ENCODE results near the gene PLCH1.

The PLCH1 gene

DNA sequence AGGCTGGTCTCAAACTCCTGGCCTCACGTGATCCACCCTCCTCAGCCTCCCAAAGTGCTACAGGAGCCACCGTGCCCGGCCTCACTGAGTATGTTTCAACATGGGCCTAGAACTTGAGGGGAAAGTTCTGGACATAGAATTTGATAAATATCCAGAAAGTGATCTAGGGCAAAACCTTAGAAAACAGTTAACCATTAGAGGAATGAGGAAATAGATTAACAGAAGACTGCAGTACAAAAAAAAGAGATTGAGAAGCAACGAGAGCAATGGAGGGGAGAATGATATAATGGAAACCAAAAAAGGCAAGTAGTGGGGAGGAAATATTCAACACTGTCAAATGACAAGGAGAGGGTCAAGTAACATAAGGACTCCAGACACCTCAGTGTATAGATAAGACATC is 191.5 kb downstream of the PLCH1 start:
- DNase-seq (ENCODE audit: low read depth in 1 of 2, low spot score in 1 of 2): no peak

DNA sequence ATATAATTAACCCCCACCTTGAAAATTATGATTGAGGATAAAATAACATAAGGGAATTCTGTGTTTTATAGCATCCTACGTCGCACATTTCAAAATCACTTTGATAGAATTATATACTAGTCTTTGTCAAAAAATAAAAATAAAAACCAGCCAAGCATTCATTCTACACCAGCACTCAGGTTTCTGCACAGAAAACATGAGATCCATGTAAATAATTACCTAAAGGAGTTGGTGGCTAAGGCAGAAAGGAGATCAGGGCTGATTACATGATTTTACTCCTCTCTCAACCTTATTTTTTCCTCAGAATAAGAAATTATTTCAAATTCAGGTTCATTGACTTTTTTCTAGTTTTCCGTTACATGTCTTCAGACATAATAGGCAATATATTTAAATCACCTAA is 194.5 kb downstream of the PLCH1 start:
- DNase-seq (ENCODE audit: low read depth in 1 of 2, low spot score in 1 of 2): no peak

DNA sequence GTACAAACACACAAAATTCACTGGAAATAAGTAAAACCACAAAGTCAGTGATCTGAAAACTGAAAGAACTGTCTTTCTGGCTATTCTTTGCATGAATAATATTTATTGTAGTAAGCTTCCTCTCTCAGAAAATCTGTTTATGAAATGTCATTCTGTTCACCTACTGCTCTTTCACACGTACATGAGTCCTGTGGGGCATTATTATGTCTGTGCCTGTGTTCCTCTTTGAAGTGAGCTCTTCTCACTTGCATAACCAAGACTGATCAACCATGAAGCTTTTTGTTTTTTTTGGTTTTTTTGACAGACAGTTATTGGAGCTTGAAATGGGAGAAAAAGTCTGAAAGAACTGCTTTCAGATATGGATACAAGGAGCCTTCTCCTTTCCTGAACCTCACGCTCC is 195.8 kb downstream of the PLCH1 start:
- DNase-seq (ENCODE audit: low read depth in 1 of 2, low spot score in 1 of 2): no peak

DNA sequence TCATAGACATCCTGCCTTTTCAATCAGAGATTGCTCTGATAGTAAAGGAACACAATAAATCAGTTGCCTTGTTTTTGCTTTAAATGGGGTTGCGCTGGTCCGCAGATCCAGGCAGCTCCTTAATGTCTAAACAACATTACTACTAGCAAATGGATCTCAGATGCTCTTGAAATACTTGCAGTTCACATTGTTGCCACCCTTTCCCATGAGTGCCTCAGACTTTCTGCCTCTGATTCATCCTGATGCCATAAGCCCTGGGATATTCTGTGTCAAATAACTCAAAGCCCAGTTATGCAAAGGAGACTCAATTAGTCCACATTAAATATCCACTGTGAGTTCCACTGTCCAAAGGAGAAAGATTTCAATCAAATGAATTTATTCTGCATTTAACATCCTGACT is 196.7 kb downstream of the PLCH1 start:
- DNase-seq (ENCODE audit: low read depth in 1 of 2, low spot score in 1 of 2): no peak

DNA sequence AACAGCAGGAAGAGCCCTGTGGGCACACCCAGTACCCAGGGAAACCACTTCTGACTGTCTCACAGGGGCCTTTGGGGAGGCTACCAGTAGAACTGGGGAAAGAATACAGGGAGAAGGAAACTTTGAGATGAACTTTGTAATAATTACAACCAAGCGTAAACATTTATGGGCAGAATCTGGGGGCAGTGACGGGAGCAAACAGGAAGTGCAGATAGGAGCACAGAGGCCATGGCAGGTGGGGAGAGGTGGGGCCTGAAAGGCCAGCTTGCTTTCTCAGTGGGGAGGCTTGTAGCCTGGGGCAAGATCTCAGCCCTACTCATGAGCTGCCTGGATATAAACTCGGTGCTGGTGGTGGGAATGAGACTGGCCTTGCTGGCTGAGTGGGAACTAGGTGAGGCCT is 209.8 kb downstream of the PLCH1 start:
- no peak for DNase-seq (ENCODE audit: low read depth in 1 of 2, low spot score in 1 of 2)

DNA sequence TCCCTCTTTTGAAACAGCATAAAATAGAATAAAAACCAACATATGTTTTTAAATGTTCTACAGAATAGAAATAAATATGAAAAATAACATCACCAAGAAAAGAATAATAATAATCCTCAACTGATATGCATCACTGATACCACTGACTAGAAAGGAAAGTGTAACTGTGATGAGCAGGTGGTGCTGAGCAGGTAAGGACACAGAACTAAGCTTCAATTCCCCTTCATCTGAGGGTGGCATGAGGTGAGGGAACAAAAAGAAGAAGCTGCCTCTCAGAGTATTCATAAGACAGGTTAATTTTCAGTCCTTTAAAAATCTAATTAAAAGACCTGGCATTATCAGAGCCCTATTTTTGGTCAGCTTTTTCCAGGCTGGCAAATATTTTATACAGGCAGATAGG is 216.3 kb downstream of the PLCH1 start:
- no peak for DNase-seq (ENCODE audit: low read depth in 1 of 2, low spot score in 1 of 2)

DNA sequence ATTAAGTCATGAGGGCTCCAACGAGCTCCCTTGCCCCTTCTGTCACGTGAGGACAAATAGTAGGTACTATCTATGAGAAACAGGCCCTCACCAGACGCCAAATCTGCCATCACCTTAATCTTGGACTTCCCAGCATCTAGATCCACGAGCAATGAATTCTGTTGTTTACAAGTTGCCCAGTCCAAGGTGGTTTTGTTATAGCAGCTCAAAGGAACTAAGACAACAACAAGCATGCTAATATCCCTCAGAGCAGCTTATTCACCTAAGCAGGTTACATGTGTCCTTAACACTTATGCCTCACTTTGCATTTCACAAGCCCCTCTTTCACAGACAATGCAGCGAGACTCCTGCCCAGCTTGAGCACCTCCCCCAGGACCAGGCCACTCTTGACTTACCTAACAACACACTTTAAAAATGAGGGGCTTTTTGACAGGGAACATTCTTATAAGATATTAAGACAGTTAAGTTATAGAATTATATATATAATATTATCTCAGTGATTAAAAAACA is 219.5 kb downstream of the PLCH1 start:
- DNase-seq (ENCODE audit: low read depth in 1 of 2, low spot score in 1 of 2): no peak

DNA sequence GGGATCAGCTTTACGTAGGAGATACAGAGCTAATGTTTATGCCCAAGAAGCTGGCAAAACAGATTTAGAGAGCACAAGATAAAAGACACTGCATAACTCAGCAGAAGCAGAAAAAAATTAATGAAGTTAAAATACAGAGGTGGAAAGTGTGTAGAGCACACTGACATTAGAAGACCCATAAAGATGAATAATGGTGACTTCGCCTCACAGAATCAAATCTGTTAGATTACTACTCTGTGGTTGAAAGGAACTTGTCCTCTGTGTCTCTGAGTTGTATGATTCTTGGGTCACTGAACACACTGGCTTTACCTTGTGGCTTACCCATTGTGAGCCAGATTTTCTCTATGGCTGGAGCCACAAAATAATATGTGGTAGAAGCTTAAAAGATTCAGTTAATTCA is 224.4 kb downstream of the PLCH1 start:
- no peak for DNase-seq (ENCODE audit: low read depth in 1 of 2, low spot score in 1 of 2)

DNA sequence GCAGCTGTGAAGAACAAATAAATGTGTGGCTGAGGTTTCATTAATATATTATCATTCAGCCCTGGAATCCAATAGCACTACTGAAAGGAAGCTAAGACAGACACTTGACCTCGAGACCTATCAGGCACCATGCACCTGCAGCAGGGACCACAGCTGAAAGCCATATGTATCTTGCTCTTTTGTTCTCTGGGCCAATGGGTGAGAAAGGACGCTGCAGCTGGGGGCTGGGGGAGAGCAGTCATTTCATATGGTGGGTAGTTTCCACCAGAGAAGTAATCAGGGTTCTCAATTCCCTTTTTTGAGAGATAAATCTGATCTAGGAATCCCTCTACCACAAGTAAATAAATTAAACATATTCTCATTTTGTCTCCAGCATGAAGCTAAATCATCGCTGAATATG is 225.8 kb downstream of the PLCH1 start:
- DNase-seq (ENCODE audit: low read depth in 1 of 2, low spot score in 1 of 2): no peak

DNA sequence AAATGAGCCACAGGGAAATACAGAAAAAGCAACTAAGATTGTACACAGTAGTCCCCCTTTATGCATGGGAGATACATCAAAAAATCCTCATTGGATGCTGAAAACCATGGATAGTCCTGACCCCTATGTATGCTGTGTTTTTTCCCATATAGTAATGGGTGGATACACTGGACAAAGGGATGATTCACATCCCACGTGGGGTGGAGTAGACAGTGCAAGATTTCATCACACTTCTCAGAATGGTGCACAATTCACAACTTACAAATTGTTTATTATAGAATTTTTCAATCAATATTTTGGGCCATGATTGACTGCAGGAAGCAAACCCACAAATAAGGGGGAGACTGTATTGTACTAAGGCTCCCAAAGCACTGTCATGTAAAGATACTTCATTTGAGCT is 227.0 kb downstream of the PLCH1 start:
- no peak for DNase-seq (ENCODE audit: low read depth in 1 of 2, low spot score in 1 of 2)

DNA sequence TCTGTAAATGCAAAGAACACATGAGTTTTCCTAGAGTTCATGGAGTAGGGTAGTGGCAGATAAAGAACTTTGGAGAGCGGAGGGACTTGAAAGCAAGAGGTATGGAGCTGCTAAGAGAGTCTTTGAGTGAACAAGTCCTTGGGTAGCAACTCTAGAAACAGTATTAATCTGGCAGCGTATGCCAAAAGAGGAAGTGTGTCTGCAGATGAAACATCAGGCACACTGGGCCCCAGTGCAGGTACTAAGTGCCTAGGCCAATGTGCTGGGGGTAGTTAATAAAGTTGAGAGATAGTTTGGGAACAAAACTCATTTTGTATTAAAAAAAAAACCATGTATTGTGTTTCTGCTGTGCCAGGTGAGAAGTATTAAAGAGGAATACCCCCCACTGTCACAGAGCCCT is 228.4 kb downstream of the PLCH1 start:
- no peak for DNase-seq (ENCODE audit: low read depth in 1 of 2, low spot score in 1 of 2)

DNA sequence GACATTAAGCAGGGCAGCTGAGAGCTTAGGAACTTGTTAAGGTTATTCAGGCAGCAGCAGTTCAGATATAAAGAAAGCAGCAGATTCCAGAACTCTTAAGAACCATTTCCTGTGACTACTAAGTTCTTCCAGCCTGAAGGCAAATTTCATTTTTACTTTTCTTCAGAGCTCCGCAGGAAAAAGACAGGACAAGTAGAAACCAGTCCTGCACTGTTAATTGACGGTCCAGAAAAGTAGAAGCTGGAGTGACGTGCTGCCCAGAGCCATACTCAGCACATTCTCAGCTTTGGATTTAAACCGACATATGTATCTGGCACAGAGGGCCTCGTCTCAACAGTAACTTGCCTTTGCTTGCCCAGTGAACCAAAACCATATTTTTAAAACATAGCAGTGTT is 232.0 kb downstream of the PLCH1 start:
- no peak for DNase-seq (ENCODE audit: low read depth in 1 of 2, low spot score in 1 of 2)

DNA sequence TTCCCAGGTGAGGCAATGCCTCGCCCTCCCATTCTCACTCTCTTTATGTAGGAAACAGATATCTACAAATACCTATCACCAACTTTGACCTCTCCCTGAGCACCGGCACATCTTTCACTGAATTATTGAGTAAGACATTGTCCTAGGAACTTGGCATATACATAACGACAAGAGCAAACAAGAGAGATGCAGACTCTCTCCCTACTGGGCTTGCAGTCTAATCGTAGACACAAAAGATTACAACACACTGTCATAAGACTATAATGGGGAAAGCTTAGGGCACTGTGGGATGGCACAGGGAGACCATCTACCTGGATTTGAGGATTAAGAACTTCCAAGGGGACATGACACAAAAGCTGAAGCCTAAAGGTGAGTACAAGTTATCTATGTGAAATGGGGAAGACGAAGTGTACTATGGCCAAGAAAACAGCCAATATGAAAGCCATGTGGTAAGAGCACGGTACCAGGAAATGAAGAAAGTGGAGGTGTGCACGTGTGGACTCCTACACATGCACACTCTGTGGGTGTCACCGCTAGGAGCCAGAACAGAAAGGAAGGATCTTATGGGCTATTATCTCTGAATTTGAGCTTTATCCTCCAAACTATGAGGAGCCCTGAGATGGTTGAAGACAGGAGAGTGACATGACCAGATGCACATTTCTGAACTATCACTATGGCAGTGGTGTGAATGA is 232.6 kb downstream of the PLCH1 start:
- DNase-seq (ENCODE audit: low read depth in 1 of 2, low spot score in 1 of 2): no peak

DNA sequence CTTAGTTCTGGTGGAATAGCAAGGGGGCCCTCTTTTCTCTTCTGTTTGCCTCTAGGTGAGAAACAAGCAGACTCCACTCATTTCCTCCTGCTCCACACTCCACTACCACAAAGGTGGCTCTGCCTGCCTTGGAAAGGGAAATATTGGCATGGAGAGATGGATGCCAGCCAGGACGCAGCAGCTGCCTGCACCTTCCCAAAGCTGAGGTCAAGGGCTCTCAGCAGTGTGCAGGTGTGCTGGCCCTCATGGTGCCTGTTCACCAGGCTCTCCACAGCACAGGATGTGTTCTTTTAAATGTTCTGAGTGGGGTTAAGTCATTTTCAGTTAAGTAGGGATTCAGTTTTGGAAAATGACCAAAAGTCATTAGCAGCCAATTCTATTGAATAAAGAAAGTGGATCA is 240.2 kb downstream of the PLCH1 start:
- no peak for DNase-seq (ENCODE audit: low read depth in 1 of 2, low spot score in 1 of 2)

DNA sequence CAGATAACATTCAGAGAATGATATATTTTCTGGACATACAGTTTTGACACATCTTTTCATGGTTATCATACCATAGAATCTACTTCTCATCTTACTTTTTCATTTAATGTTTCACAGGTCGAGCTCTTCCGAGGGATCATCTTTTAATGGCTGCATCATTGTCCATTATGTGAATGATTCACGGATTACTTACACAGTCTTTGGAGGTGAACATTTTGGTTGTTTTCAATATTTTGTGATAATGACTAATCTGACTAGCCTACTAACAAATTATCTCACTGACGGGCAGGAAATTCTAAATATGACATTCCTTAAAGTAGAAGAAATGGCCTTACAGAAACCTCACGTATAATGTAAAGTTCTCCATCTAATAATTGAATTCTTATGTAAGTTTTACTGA is 242.2 kb downstream of the PLCH1 start:
- no peak for DNase-seq (ENCODE audit: low read depth in 1 of 2, low spot score in 1 of 2)

DNA sequence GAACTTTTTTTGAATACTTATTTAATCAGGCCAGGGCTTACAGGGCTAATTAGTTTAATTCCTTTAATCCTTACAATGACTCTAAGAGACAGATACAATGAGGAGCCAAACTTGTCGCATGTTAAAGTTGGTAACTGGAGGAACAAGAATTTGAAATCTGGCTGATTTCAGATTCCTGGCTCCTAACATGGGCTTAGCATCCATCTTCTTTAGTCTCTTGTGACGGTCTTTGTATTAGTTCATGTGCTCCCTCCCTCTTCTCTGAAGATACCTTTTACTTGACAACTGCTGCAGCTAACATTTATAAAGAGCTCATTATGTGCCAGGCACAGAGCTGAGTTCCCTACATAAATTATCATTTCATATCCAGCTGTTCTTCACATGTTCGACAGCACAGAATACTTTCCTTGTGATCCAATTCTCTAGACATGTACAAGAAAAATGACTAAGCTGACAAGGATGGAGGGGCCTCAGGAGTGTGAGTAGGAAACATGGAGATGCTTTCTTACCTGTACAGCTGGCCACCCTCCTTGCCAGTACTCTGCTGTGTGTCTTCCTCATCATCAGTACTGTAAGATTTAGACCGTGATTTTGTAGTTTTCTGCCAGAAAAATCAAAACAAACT is 244.6 kb downstream of the PLCH1 start:
- DNase-seq (ENCODE audit: low read depth in 1 of 2, low spot score in 1 of 2): no peak

DNA sequence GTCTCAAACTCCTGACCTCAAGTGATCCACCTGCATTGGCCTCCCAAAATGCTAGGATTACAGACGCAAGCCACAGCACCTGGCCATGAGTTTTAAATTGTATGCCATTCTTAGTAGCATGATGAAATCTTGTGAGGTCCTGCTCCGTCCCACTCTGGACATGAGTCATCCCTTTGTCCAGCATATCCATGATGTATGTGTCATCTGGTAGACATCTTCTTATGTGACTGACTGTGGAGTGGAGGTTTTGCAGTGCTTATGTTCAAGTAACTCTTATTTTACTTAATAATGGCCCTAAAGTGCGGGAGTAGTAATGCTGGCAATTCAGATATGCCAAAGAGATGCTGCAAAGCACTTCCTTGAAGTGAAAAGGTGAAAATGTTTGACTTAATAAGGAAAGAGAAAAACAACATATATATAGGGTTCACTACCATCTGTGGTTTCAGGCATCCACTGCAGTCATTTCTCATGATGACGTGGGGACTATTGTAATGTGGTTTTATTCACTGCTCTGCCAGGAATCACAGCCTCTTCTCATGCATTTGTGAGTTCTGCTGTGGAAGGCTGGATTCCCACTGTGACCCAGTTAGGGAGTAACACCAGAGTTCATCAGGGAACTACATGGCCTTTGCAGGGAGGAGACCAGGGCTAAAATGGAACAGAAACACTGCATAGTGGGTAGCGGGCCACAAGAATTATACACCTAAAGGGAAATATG is 246.8 kb downstream of the PLCH1 start:
- no peak for DNase-seq (ENCODE audit: low read depth in 1 of 2, low spot score in 1 of 2)

DNA sequence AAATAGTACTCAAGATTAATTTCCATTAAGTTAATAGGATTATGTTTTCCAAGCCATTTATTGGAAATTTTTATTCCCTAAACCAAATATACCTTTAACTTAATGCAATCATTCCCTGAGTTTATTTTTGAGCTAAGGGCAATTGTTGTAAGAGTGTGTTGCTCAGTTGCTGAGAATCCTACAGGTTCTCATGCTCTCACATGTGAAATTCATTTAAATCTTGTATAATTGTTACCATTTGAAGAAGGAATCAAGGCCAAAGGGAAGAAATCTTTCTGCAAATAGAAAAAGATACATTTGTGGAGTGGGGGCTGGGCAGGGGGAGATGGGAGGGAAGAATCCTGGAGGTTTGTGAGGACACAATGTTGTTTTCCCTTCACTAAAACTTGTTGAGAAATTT is 248.7 kb downstream of the PLCH1 start:
- no peak for DNase-seq (ENCODE audit: low read depth in 1 of 2, low spot score in 1 of 2)

DNA sequence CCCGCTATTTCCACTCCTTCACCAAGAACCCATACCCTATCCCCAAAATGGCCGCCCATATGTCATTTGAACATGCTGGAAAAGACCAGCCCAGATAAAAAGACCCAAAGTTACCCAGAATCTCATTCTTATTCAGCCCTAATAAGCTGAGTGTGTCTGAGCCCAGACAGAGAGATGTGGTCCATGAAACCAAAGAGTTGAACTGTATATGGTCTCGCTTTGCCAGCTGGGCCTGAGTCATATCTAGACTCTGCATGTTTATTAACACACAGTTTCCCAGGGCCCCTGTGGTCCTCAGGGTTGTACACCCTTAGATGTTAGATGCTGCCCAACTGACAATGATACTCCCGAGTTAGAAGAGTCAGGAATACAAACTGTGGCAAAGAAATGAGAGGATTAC is 249.5 kb downstream of the PLCH1 start:
- no peak for DNase-seq (ENCODE audit: low read depth in 1 of 2, low spot score in 1 of 2)

DNA sequence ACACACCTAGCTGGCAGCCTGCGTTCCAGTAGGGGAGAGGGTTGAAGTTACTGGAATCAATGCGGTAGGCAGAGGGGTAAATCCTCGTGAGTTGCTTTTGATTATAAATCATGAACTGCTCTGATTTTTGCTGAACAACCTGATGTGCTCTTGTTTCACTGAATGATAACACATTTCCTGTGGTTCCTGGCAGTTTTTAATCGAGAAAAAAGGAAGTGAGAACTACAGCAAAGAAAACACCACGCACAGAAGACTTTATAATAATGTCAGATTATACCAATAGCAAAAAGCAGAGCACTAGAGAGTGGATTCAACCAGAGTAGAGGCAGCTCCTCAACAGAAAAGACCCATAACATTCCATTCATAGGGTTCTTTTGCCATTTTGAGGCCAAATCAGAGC is 250.5 kb downstream of the PLCH1 start:
- DNase-seq (ENCODE audit: low read depth in 1 of 2, low spot score in 1 of 2): no peak

DNA sequence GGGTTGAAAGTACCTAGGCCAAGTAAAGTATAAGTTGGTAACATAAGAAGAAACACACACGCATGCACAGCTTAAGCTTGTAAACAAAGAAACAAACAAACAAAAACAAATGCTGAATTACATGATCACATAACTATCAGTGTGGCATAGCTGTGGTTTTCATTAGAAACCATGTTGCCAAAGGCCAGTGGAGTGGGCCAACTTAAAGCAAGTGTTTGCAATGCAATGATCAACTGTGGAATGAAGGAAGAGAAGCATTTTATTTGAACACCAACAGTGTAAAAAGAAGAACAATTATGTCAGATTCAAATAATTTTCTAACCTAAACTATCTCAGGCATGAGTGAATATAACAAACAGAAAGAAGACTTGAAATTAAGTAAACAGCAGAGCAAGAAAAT is 252.0 kb downstream of the PLCH1 start:
- no peak for DNase-seq (ENCODE audit: low read depth in 1 of 2, low spot score in 1 of 2)

DNA sequence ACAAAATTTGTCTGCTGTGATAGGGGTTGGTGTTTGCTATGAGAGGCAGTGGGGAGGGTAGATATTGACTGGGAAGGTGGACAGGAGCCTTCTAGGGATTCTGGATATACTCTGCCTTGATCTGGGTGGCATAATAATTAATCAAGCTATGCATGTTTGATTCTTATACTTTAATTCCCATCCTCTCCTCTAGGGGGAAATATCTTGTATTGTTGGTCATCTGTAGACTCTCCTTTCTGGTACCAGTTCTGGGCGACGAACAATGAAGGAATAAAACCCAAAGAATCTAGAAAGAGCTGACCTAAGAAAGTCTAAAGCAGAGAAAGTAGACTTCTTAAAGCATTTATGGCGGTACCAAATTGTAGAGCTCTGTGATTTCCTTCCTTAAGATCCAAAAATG is 253.2 kb downstream of the PLCH1 start:
- DNase-seq (ENCODE audit: low read depth in 1 of 2, low spot score in 1 of 2): no peak

DNA sequence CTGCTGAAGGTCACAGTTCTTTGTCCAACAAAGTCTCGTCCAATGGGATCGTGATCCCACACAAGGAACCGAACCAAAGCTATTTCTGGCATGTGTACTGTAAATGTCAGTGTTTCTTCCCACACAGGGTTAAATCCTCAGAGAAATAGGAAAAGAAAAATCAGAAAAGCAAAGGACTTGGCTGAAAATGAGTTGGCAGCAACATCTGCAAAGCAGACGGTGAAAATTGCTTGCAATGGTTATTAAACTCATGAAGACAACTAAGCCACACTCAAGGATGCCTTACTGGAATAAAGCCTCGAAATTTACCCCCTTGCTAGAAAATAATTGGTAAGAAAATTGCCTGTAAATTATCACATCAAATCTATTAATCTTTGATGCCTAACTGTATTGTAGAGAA is 256.2 kb downstream of the PLCH1 start:
- DNase-seq (ENCODE audit: low read depth in 1 of 2, low spot score in 1 of 2): no peak

All from stimulated activated CD4-positive, alpha-beta T cell treated with anti-CD3 and anti-CD28 coated beads, Interleukin-15, amount 100 ng/mL, for 1 hour (primary cell).